ENCODE measurements around the gene SGPL1. TPM values are rescaled to one million over a fixed set of nuclear protein-coding genes. Genes with fewer than 3 reads are reported as not detected.

SGPL1 gene
- total RNA-seq, 3 donors from 2014 or later (not counting 1 experiment from before 2014, with no cell fraction given): 33.7 to 48.4 (median 47.8) TPM

- H3K27ac ChIP-seq (ENCODE audit: low read length): no peak overlapping the region
- Mint-ChIP-seq H3K4me3 (no peak overlapping the region), H3K36me3 (peaks cover 12% of the 10 kb centered on the region), H3K27me3 (ENCODE audit: low read depth in 2 of 2) (no peaks in the 10 kb centered on the region), H3K4me1 (peaks cover 7 to 8% of the 10 kb centered on the region in 2 donors), H3K9me3 (no peaks in the 10 kb centered on the region), H3K27ac (no peak overlapping the region)
- no peak for TF ChIP-seq CTCF (IDR thresholded peaks at IDR 0.05)
- no peak for ATAC-seq
- H3K4me1 ChIP-seq (ENCODE audit: control insufficient read depth, insufficient read depth, low read length): no peaks in the 10 kb centered on the region
- no peak for DNase-seq
- H3K4me3 ChIP-seq (ENCODE audit: low read length): no peak overlapping the region
- 39% methylated on average over 1 of the region's 1 CpG for WGBS (ENCODE audit: insufficient coverage)
- H3K9me3 ChIP-seq (ENCODE audit: control insufficient read depth, insufficient read depth, low read length): no peaks in the 10 kb centered on the region
- intact Hi-C loops (cut with micrococcal nuclease): no loop called here
- no peaks in the 10 kb centered on the region for H3K27me3 ChIP-seq (ENCODE audit: control insufficient read depth, insufficient read depth, low read length)
- peaks cover 28% of the 10 kb centered on the region for H3K36me3 ChIP-seq (ENCODE audit: control insufficient read depth, insufficient read depth, low read length)
Measured at GRCh38 chr10:70879207-70879606, 63.5 kb downstream of the SGPL1 start.

GRCh38 chr10:70880077-70880534 lies 64.4 kb downstream of the SGPL1 start:
- no peak overlapping the region for H3K4me3 Mint-ChIP-seq
- Histone ChIP-seq H3K4me3 (ENCODE audit: low read length) (no peak overlapping the region), H3K9me3 (ENCODE audit: control insufficient read depth, insufficient read depth, low read length) (no peaks in the 10 kb centered on the region), H3K4me1 (ENCODE audit: control insufficient read depth, insufficient read depth, low read length) (no peaks in the 10 kb centered on the region), H3K27me3 (ENCODE audit: control insufficient read depth, insufficient read depth, low read length) (no peaks in the 10 kb centered on the region), H3K36me3 (ENCODE audit: control insufficient read depth, insufficient read depth, low read length) (peaks cover 29% of the 10 kb centered on the region), H3K27ac (ENCODE audit: low read length) (no peak overlapping the region)
- no peak overlapping the region for H3K27ac Mint-ChIP-seq
- H3K27me3 Mint-ChIP-seq (ENCODE audit: low read depth in 2 of 2): no peaks in the 10 kb centered on the region
- peaks cover 7 to 8% of the 10 kb centered on the region in 2 donors for H3K4me1 Mint-ChIP-seq
- H3K36me3 Mint-ChIP-seq: peaks cover 12% of the 10 kb centered on the region
- H3K9me3 Mint-ChIP-seq: no peaks in the 10 kb centered on the region
- ATAC-seq: peak; percentile 81 to 99 (median 92)
- WGBS (ENCODE audit: insufficient coverage): 8% methylated on average over 4 of the region's 4 CpGs
- TF ChIP-seq CTCF (IDR thresholded peaks at IDR 0.05): peak; percentile 87
- DNase-seq: peak; percentile 64 to 89
- intact Hi-C loops (cut with micrococcal nuclease): loop anchor here (1.0 to 2.0 kb wide), 3 partner anchors 65 to 330 kb away; partner anchors contain the start of gene SGPL1

GRCh38 chr10:70884741-70885140 lies 69.0 kb downstream of the SGPL1 start:
- no peak for ATAC-seq
- Histone ChIP-seq H3K27ac (ENCODE audit: low read length) (no peak overlapping the region), H3K4me1 (ENCODE audit: control insufficient read depth, insufficient read depth, low read length) (peaks cover 11% of the 10 kb centered on the region), H3K9me3 (ENCODE audit: control insufficient read depth, insufficient read depth, low read length) (no peaks in the 10 kb centered on the region), H3K4me3 (ENCODE audit: low read length) (no peak overlapping the region), H3K36me3 (ENCODE audit: control insufficient read depth, insufficient read depth, low read length) (peaks cover 6% of the 10 kb centered on the region), H3K27me3 (ENCODE audit: control insufficient read depth, insufficient read depth, low read length) (no peaks in the 10 kb centered on the region)
- no peak for TF ChIP-seq CTCF (IDR thresholded peaks at IDR 0.05)
- intact Hi-C loops (cut with micrococcal nuclease): loop anchor here (5.0 kb wide), 1 partner anchor 422 kb away; no protein-coding TSS in a partner anchor
- Mint-ChIP-seq H3K27ac (no peak overlapping the region), H3K9me3 (no peaks in the 10 kb centered on the region), H3K4me3 (no peak overlapping the region), H3K36me3 (no peaks in the 10 kb centered on the region), H3K27me3 (ENCODE audit: low read depth in 2 of 2) (no peaks in the 10 kb centered on the region), H3K4me1 (peaks cover 6 to 25% of the 10 kb centered on the region in 2 donors)
- DNase-seq: no peak
- 100% methylated on average over 1 of the region's 1 CpG for whole genome bisulfite sequencing (ENCODE audit: insufficient coverage)

GRCh38 chr10:70885481-70885880 lies 69.7 kb downstream of the SGPL1 start:
- 92% methylated on average over 4 of the region's 4 CpGs for WGBS (ENCODE audit: insufficient coverage)
- Histone ChIP-seq H3K4me3 (ENCODE audit: low read length) (no peak overlapping the region), H3K9me3 (ENCODE audit: control insufficient read depth, insufficient read depth, low read length) (no peaks in the 10 kb centered on the region), H3K27me3 (ENCODE audit: control insufficient read depth, insufficient read depth, low read length) (no peaks in the 10 kb centered on the region), H3K36me3 (ENCODE audit: control insufficient read depth, insufficient read depth, low read length) (peaks cover 6% of the 10 kb centered on the region), H3K4me1 (ENCODE audit: control insufficient read depth, insufficient read depth, low read length) (peaks cover 11% of the 10 kb centered on the region), H3K27ac (ENCODE audit: low read length) (no peak overlapping the region)
- Mint-ChIP-seq H3K4me3 (no peak overlapping the region), H3K4me1 (peaks cover 0 to 19% of the 10 kb centered on the region in 2 donors), H3K36me3 (no peaks in the 10 kb centered on the region), H3K27me3 (ENCODE audit: low read depth in 2 of 2) (no peaks in the 10 kb centered on the region), H3K9me3 (no peaks in the 10 kb centered on the region), H3K27ac (peak overlapping the region in 1 of 2 donors; percentile 73)
- no peak for DNase-seq
- ATAC-seq: no peak
- intact Hi-C loops (cut with micrococcal nuclease): loop anchor here (5.0 kb wide), 1 partner anchor 423 kb away; no protein-coding TSS in a partner anchor
- TF ChIP-seq CTCF (IDR thresholded peaks at IDR 0.05): no peak

Data from natural killer cell (primary cell).